ENCODE data around the gene EBI3. TPM values are rescaled to one million over a fixed set of nuclear protein-coding genes. Genes with fewer than 3 reads are reported as not detected.
A peak's percentile ranks its signal among the peaks of the same experiment; 100 is the strongest.

EBI3 gene
- total RNA-seq = 1 to 10 TPM in 5 of 7 donors, under 1 TPM in 1, not detected in 1; 0.58 to 6.6 (median 2.0) TPM
- polyA plus RNA-seq = 1 to 10 TPM in 1 of 2 donors, under 1 TPM in 1; 0.90 to 1.1 TPM
- long read RNA-seq, donor 1, partial matches to known transcripts = 0 of 2 reads
- long read RNA-seq, donor 1, other reads (novel, unspliced or antisense) = 1 of 2 reads
- long read RNA-seq, donor 2 = 0 reads
- long read RNA-seq, donor 3, transcript EBI3-201 (5 exons, 1,186 nt) = major isoform, 7 of 10 reads
- long read RNA-seq, donor 3, partial matches to known transcripts = 3 of 10 reads
- long read RNA-seq, donor 3, other reads (novel, unspliced or antisense) = 0 of 10 reads

- intact Hi-C loops (cut with DNase I) = no loop called here
- DNase-seq = no peak
- Histone ChIP-seq H3K4me1 (ENCODE audit: insufficient read depth) (no peaks in the 10 kb centered on the region), H3K27me3 (no peaks in the 10 kb centered on the region), H3K36me3 (no peaks in the 10 kb centered on the region), H3K27ac (no peak within 1 kb of the TSS), H3K9me3 (no peaks in the 10 kb centered on the region), H3K4me3 (no peak within 1 kb of the TSS)
- 6 to 9% (median 8%) methylated on average over 18 to 19 of the region's 19 CpGs for WGBS, 3 donors
- no peak for TF ChIP-seq EP300 (IDR thresholded peaks at IDR 0.05)
- no peak for TF ChIP-seq CTCF (IDR thresholded peaks at IDR 0.05)
- TF ChIP-seq POLR2A (IDR thresholded peaks at IDR 0.05) = no peak
These were observed at the start of gene EBI3 for GRCh38 chr19:4229179-4229931. Gene EBI3, plus strand, starts transcription at chr19:4229523. Its CDS starts 28 bp downstream, at chr19:4229551.

DNA sequence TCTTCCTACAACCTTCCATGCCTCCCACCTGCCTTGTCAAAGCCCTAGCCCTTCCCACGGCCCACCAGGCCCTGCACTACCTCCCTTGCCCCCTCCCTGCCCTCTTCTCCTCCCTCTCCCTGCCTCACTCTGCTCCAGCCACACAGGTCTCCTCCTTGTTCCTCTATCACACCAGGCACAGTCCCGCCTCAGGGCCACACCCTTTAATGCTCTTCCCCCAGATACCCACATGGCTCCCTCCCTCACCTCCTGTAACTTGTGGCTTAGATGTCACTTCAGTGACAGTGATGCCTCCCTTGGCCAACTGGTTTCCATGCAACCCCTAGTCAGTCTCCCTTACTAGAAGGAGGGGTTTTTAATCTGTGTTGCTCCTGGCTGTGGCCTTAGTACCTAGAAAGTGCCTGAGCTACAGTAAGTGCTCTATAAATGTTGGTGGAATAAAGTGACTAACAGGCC lies 48.2 kb upstream of the EBI3 start:
- H3K9me3 ChIP-seq = no peaks in the 10 kb centered on the region
- peaks cover 9% of the 10 kb centered on the region for H3K4me1 ChIP-seq (ENCODE audit: insufficient read depth)
- H3K36me3 ChIP-seq = no peaks in the 10 kb centered on the region
- no peaks in the 10 kb centered on the region for H3K27me3 ChIP-seq
- intact Hi-C loops (cut with DNase I) = no loop called here
- H3K27ac ChIP-seq = no peak overlapping the region
- DNase-seq = no peak
- 71 to 77% (median 72%) methylated on average over 2 of the region's 2 CpGs for whole genome bisulfite sequencing, 3 donors
- TF ChIP-seq CTCF (IDR thresholded peaks at IDR 0.05) (no peak), EP300 (IDR thresholded peaks at IDR 0.05) (no peak), POLR2A (IDR thresholded peaks at IDR 0.05) (no peak)
- H3K4me3 ChIP-seq = no peak overlapping the region

- TF ChIP-seq POLR2A (IDR thresholded peaks at IDR 0.05) (no peak), EP300 (IDR thresholded peaks at IDR 0.05) (no peak), CTCF (IDR thresholded peaks at IDR 0.05) (no peak)
- H3K27me3 ChIP-seq = no peaks in the 10 kb centered on the region
- 0 to 1% (median 1%) methylated on average over 54 to 58 of the region's 58 CpGs for WGBS, 3 donors
- no peaks in the 10 kb centered on the region for H3K36me3 ChIP-seq
- peak; percentile 94 to 96 (median 94) for DNase-seq
- peak within 1 kb of the TSS; percentile 54 for H3K4me3 ChIP-seq
- H3K4me1 ChIP-seq (ENCODE audit: insufficient read depth) = peaks cover 9% of the 10 kb centered on the region
- H3K9me3 ChIP-seq = no peaks in the 10 kb centered on the region
- intact Hi-C loops (cut with DNase I) = no loop called here
- H3K27ac ChIP-seq = peak within 1 kb of the TSS in 1 of 2 donors; percentile 50
These were observed 47.1 kb upstream of the EBI3 start, which contains the start of the genes ANKRD24 and SIRT6 for GRCh38 chr19:4182084-4182810. Gene ANKRD24, plus strand, starts transcription at chr19:4182689. Its CDS starts 3,737 bp downstream, at chr19:4186426. Gene SIRT6, minus strand, starts transcription at chr19:4182563. Its CDS starts 24 bp downstream, at chr19:4182539.
